ENCODE measurements around the gene DHX9.

Gene DHX9

DNA sequence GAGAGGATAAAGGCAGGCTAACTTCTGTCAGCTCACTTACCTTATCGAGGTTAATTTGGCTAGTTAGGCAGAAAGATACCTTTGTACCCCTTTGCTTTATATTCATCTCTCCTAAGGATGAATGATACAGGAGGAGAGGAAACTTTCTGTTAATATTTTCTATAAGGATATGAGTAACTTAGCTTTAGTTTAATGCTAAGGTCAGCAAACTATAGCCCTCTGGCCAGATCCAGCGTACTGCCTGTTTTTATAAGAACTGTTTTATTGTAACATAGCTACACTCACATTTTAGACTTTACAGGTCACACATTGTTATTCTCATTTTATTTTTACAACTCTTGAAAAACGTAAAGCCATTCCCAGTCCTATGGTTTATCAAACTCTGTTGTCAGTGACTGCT lies 18.1 kb downstream of the DHX9 start:
- no peak for TF ChIP-seq CTCF (conservative IDR thresholded peaks at IDR 0.05)
- no peak overlapping the region for H3K27ac ChIP-seq

- H3K27ac ChIP-seq: no peak overlapping the region
- TF ChIP-seq CTCF (conservative IDR thresholded peaks at IDR 0.05): no peak
Observed at GRCh38 chr1:182860658-182861057, 21.5 kb downstream of the DHX9 start.

GRCh38 chr1:182861994-182862393 lies 22.8 kb downstream of the DHX9 start:
- H3K27ac ChIP-seq: no peak overlapping the region
- TF ChIP-seq CTCF (conservative IDR thresholded peaks at IDR 0.05): no peak

GRCh38 chr1:182862827-182863226 lies 23.7 kb downstream of the DHX9 start:
- TF ChIP-seq CTCF (conservative IDR thresholded peaks at IDR 0.05): no peak
- no peak overlapping the region for H3K27ac ChIP-seq

DNA sequence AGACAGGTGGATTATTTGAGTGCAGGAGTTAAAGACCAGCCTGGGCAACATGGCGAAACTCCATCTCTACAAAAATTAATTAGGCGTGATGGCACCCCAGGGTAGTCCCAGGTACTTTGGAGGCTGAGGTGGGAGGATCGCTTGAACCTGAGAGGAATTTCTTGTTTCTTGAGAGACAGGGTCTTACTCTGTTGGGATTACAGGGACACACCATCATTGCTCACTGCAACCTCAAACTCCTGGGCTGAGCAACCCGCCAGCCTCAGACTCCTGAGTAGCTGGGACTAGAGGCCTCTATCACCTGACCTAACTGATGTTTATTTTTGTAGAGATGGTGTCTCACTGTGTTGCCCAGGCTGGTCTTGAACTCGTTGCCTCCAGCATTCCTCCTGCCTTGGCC lies 24.8 kb downstream of the DHX9 start:
- no peak for TF ChIP-seq CTCF (conservative IDR thresholded peaks at IDR 0.05)
- no peak overlapping the region for H3K27ac ChIP-seq

DNA sequence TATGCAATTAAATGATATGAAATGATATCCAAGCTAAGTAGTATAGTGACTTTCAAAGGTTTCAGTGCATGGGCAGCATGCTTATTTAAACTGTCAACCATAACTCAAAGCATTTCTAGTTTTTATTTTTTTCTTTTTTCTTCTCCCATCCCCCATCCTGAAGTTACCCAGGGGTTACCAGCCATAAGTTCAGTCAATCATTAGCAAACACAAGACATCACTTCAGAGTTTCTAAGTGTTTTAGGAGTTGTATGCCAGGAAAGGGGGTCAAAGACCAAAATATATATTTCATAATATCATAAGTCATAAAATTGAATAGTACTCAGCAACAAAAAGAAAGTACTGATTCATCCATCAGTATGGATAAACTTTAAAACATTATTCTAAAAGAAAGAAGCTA lies 28.7 kb downstream of the DHX9 start:
- H3K27ac ChIP-seq: no peak overlapping the region
- TF ChIP-seq CTCF (conservative IDR thresholded peaks at IDR 0.05): no peak

- H3K27ac ChIP-seq: no peak overlapping the region
- TF ChIP-seq CTCF (conservative IDR thresholded peaks at IDR 0.05): no peak
Observed at GRCh38 chr1:182869241-182869666, 30.1 kb downstream of the DHX9 start.

GRCh38 chr1:182872881-182873280 lies 33.7 kb downstream of the DHX9 start:
- TF ChIP-seq CTCF (conservative IDR thresholded peaks at IDR 0.05): no peak
- H3K27ac ChIP-seq: no peak overlapping the region
